HG02884 (cell line): ENCODE data around the gene MALL.
"Not testable (repeated sequence)": the region's sequence is repeated elsewhere in the genome, so short reads cannot be mapped to it uniquely, and the experiment has no call there.

ENCODE experiments used
- ATAC-seq: cut with Tn5 transposase; IDR thresholded peaks from one replicate; pipeline ENCODE4 v1.9.1; 2021; ENCODE audit warnings: mild to moderate bottlenecking, moderate library complexity; ENCODE audit not compliant: unreplicated experiment

MALL gene

GRCh38 chr2:110054521-110055407 is 60.9 kb downstream of the MALL start:
- ATAC-seq, result not testable (repeated sequence)

DNA sequence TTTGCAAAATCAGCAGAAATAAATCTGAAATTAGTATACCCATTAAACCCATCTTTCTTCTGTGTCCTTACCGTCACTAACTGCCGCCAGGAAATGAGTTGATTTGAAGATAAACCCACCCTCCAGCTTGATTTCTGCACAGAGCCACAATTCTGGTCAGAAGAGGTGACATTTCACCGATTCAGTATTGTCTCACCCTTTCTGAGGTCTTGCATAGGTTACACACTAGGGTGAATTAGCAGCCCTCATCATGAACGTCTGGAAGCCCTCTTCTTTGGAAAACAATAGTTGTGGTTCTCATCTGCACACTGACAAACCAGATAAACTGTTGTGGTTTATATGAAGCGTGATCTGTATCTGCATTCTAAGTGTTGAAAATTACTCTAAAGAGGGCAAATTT is 61.9 kb downstream of the MALL start:
- ATAC-seq, result not testable (repeated sequence)

- not testable (repeated sequence) for ATAC-seq
Observed at GRCh38 chr2:110052166-110052565, 63.5 kb downstream of the MALL start.

- not testable (repeated sequence) for ATAC-seq
Observed at GRCh38 chr2:110050222-110050621, 65.4 kb downstream of the MALL start.

DNA sequence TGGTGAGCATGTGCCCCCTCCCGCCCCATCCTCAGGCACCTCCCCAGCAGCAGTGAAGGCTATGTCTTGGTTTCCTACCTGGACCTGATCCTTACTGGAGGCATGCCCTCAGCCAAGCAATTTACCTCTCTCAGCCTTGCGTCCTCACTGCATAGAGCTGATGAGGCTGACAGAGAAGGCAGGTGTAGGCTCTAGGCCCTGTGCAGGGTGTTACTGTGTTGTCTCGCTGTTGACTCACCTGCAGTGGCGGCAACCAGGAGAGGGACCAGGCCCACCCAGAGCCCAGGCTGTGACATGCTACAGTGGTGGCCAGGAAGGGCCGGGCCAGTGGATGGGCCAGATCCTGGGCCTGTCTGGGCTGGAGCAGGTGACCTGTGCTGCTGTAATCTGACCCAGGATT is 65.9 kb downstream of the MALL start:
- not testable (repeated sequence) for ATAC-seq

DNA sequence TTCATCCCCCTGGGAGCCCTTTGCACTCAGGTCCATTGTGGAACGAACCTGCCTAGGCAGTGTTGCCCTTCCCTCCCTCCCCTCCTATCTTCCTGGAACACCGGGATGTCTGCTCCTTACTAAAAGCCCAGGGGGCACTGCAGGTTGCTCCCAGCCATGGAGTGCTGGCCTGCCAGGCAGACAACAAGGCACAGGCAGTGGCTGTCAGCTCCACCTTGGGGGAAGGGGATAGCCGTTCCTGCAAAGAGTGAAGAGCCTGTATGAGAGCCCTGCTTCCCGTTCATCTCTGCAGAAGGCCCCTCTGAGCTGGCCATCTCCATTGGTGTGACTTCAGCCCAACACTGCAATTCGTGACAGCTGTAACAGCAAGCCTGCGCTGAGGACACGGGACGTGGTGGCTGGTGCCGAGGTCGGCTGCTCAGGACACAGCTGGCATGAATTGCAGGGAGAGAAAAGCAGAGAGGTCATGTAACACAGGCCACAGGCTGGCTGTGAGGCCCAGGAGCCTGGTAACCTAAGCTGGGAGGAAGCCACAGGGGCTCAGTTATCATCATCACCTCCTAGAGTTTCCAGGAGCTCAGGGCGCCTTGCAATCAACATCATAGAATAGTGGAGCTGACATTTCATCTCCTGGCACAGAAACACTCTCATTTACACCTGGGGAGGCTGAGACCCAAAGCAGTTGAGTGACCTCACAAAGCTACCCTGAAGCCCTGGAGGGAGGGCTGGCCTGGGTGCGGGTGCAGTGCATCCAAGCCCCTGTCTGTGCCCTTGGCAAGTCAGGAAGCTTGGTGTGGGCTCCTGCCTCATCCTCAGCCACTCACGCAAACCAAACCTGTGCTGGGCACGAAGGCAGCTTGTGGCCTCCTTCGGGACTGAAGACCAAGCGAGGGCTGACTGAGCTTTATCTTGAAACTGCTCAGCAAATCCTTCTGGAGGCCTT is 67.1 kb downstream of the MALL start:
- ATAC-seq, result not testable (repeated sequence)

DNA sequence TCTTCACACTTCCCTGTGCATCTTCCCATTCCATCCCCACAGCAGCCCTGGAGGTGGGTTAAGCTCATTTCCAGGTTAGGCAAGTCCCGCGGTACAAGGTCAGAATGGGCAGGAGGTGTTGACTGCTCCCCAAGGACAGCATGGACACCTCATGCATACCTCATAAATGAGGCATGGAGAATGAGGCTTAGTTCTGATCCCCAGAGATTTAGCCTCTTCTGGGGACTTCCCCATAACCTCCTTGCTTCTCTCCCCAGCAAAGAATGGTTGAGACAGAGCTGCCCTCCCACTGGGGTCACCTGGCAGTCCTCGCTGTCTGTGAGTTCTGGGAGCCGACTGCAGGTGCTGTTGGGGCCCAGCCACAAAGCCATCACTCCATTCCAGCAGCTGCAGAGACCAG is 68.4 kb downstream of the MALL start:
- not testable (repeated sequence) for ATAC-seq

GRCh38 chr2:110041941-110042660 is 73.5 kb downstream of the MALL start:
- not testable (repeated sequence) for ATAC-seq

- ATAC-seq, result not testable (repeated sequence)
Observed at GRCh38 chr2:110037336-110037735, 78.3 kb downstream of the MALL start.

- ATAC-seq, result not testable (repeated sequence)
Observed at GRCh38 chr2:110035384-110035783, 80.2 kb downstream of the MALL start.

- ATAC-seq, result not testable (repeated sequence)
Observed at GRCh38 chr2:110034935-110035334, 80.7 kb downstream of the MALL start.
